DMS79 (cell line): Measurements from ENCODE around the gene UCP3.

Experiments used
- DNase-seq: peaks from one replicate; lab custom pipeline; 2025; lab: John Stamatoyannopoulos, UW

The UCP3 gene

DNA sequence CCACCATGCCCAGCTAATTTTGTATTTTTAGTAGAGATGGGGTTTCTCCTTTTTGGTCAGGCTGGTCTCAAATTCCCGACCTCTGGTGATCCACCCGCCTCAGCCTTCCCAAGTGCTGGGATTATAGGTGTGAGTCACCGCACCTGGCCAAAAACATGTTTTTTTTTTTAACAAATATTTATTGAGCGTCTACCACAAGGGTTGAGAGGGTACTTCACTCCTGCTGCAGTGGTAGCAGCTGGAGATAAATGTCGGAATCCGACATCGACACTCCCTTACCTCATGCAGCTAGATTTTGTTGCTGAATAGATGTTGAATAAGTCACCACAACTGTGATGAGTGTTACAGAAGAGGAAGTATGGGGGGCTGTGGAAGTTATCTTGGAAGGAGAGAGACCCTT, 57.1 kb downstream of the UCP3 start:
- peak; percentile 93 for DNase-seq

DNA sequence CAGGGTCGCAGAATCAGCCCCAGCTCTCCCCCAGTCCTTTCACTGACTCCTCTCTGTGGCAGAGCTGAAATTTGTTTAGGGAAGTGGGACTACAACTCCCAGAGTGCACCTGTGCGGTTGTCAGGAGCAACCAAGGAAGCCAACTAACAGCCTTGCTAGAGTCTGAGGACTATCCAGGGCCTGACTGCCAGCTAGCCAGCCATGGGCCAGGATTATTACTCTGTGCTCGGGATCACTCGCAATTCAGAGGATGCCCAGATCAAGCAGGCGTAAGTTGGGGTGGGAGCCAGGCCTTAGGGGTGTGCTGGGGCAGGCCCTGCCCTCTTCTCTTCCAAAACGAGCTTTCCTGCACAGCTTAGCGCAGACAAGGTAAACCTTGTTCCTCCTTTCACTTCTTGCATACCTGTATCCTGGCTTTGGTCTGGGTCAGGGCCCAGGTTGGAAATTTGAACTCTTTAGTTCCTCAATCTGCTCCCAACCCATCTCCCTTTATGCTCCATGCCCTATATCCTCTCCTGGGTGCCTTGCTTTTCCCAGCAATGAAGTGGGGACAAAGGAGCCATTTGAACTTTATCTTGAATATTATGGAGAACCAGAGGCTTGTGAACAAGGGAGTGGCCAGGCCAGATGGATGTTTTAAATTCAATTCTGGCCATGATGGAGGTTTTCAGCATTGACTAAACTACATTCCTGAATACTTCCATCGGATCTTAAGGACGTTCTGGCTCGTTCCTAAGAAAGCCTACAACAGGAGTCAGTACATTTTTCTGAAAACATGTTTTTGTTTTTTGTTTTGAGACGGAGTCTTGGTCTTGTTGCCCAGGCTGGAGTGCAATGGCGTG, 57.8 kb downstream of the UCP3 start, which contains the start of gene DNAJB13:
TSS of gene DNAJB13 (plus strand) at position 158 of the 842 bp plus-strand sequence. CDS start at position 202, 44 bp downstream.
- DNase-seq, result peak; percentile 47
